GM12801 (cell line): Measurements from ENCODE around the gene NOS1.

Experiments
- CTCF ChIP-seq: IDR thresholded peaks from one replicate; pipeline ENCODE4 v1.5.1; 2011; ENCODE audit warnings: control low read depth; ENCODE audit not compliant: insufficient read length; ENCODE audit errors: extremely low read depth

Gene NOS1

GRCh38 chr12:117261247-117261646, 100.2 kb downstream of the NOS1 start:
- TF ChIP-seq CTCF: no peak

- TF ChIP-seq CTCF: no peak
Measured at GRCh38 chr12:117255386-117255785, 106.0 kb downstream of the NOS1 start.

GRCh38 chr12:117243488-117243887, 117.9 kb downstream of the NOS1 start:
- TF ChIP-seq CTCF: no peak

GRCh38 chr12:117241697-117242096, 119.7 kb downstream of the NOS1 start:
- TF ChIP-seq CTCF: no peak

GRCh38 chr12:117240081-117240755, 121.2 kb downstream of the NOS1 start:
- no peak for TF ChIP-seq CTCF

GRCh38 chr12:117236456-117237001, 124.9 kb downstream of the NOS1 start:
- TF ChIP-seq CTCF: no peak

GRCh38 chr12:117235261-117235660, 126.2 kb downstream of the NOS1 start:
- no peak for TF ChIP-seq CTCF
